RWPE2 (cell line): ENCODE data around the gene ATRAID.
A peak's percentile ranks its signal among the peaks of the same experiment; 100 is the strongest.

Source experiments
- ATAC-seq: fragments of 200-7000 bp; cut with Tn5 transposase; 3 replicates; pipeline ENCODE4 v1.9.1; 2021; ENCODE audit warnings: low read depth
- DNase-seq: peaks from one replicate; pipeline ENCODE4 v3.0.0-alpha.2; 2020; ENCODE audit warnings: low spot score
- H3K27ac ChIP-seq: fragments of 450-650 bp; 2 replicates; pipeline ENCODE4 v1.5.1; 2017; ENCODE audit warnings: mild to moderate bottlenecking; ENCODE audit not compliant: poor library complexity, severe bottlenecking
- H3K27me3 ChIP-seq: fragments of 250-450 bp; sonication (Bioruptor Pico); 2 replicates; pipeline ENCODE4 v1.5.1; 2021; ENCODE audit warnings: mild to moderate bottlenecking, moderate library complexity; ENCODE audit not compliant: insufficient read depth, poor library complexity, severe bottlenecking
- H3K36me3 ChIP-seq: fragments of 250-450 bp; sonication (Bioruptor Pico); 2 replicates; pipeline ENCODE4 v1.5.1; 2020; ENCODE audit warnings: low read depth, mild to moderate bottlenecking, moderate library complexity
- H3K4me1 ChIP-seq: fragments of 250-450 bp; sonication (Bioruptor Pico); 2 replicates; pipeline ENCODE4 v1.5.1; 2021; ENCODE audit warnings: mild to moderate bottlenecking, moderate library complexity; ENCODE audit not compliant: insufficient read depth, poor library complexity, severe bottlenecking
- H3K4me3 ChIP-seq: fragments of 250-450 bp; sonication (Bioruptor Pico); 2 replicates; pipeline ENCODE4 v1.5.1; 2021; ENCODE audit warnings: mild to moderate bottlenecking, moderate library complexity; ENCODE audit not compliant: severe bottlenecking
- H3K9me3 ChIP-seq: fragments of 250-450 bp; sonication (Bioruptor Pico); 2 replicates; pipeline ENCODE4 v1.5.1; 2021; ENCODE audit warnings: mild to moderate bottlenecking, moderate library complexity; ENCODE audit not compliant: severe bottlenecking
- TF ChIP-seq, protein P1 (sequence below): fragments of 450-650 bp; IDR thresholded peaks from one replicate; pipeline ENCODE4 v1.5.1; 2017; ENCODE audit warnings: mild to moderate bottlenecking, moderate library complexity; ENCODE audit not compliant: poor library complexity, severe bottlenecking

The ATRAID gene

DNA sequence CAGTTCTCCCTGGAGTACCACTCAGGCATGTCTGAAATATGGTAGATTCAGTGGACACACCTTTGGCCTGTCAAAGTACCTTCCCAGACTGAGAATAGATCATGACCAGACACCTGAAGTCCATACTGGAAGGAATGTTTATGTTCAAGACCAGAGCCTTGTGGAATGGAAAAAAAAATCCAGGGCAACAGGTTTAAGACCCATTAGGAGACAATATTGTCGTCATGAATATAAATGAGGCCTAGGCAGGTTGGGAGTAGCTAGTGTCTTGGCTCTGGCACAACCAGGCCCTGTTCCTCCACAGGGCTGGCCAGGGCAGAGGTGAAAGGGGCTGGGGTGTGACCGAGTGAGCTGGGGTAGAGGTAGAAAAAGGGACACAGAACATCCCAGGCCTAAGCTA is 13.2 kb upstream of the ATRAID start:
- ATAC-seq, result peak; percentile 17; the same call in 1 of the 3 replicates
- no peak overlapping the region for H3K27ac ChIP-seq
- H3K9me3 ChIP-seq, result no peaks in the 10 kb centered on the region
- TF ChIP-seq, protein P1, sequence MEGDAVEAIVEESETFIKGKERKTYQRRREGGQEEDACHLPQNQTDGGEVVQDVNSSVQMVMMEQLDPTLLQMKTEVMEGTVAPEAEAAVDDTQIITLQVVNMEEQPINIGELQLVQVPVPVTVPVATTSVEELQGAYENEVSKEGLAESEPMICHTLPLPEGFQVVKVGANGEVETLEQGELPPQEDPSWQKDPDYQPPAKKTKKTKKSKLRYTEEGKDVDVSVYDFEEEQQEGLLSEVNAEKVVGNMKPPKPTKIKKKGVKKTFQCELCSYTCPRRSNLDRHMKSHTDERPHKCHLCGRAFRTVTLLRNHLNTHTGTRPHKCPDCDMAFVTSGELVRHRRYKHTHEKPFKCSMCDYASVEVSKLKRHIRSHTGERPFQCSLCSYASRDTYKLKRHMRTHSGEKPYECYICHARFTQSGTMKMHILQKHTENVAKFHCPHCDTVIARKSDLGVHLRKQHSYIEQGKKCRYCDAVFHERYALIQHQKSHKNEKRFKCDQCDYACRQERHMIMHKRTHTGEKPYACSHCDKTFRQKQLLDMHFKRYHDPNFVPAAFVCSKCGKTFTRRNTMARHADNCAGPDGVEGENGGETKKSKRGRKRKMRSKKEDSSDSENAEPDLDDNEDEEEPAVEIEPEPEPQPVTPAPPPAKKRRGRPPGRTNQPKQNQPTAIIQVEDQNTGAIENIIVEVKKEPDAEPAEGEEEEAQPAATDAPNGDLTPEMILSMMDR, result no peak
- no peaks in the 10 kb centered on the region for H3K27me3 ChIP-seq
- no peaks in the 10 kb centered on the region for H3K36me3 ChIP-seq
- no peak overlapping the region for H3K4me3 ChIP-seq
- no peaks in the 10 kb centered on the region for H3K4me1 ChIP-seq
- no peak for DNase-seq

DNA sequence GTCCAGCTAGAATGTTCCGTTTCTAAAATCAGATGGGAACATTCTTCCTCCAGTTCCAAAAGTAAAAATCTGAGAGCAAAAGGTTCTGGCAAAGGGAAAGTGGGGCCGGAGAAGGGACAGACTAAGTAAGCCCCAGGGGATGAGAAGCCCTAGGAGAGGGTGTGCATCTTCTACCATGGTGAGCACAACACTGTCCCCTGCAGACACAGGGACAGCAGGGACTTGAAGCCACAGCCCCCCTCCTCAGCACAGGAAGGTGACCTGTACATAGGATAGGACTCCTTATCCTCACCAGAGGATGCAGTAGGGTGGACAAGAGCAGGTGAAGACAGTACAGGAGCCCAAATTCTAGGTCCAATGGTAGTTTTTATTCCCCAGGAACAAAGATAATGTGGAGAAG is 12.6 kb upstream of the ATRAID start:
- Histone ChIP-seq H3K9me3 (no peaks in the 10 kb centered on the region), H3K27me3 (no peaks in the 10 kb centered on the region), H3K27ac (no peak overlapping the region), H3K4me3 (no peak overlapping the region), H3K4me1 (no peaks in the 10 kb centered on the region), H3K36me3 (no peaks in the 10 kb centered on the region)
- ATAC-seq (no peak), DNase-seq (no peak)
- TF ChIP-seq, protein P1, result no peak

DNA sequence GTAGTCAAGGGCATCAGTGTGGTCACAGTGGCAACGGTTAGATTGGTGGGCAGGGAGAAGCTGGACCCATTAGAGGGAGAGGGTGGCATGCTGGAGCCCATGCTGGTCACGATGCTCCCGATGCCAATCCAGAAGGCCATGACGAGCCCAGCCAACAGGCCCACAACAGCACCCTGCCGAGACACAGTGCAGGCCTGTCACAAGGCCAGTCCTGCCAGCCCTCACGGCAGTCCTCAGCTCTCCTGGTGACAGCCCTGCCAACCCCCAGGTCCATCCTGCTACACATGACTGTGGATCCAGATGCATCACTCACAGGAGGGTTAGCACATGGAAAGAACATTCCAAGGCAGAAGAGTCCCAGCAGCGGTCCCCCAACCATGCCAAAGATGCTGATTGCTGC is 10.2 kb upstream of the ATRAID start:
- ATAC-seq (no peak), DNase-seq (no peak)
- Histone ChIP-seq H3K4me1 (no peaks in the 10 kb centered on the region), H3K27ac (no peak overlapping the region), H3K9me3 (no peaks in the 10 kb centered on the region), H3K27me3 (no peaks in the 10 kb centered on the region), H3K4me3 (no peak overlapping the region), H3K36me3 (peaks cover 5% of the 10 kb centered on the region)
- TF ChIP-seq, protein P1, result no peak

DNA sequence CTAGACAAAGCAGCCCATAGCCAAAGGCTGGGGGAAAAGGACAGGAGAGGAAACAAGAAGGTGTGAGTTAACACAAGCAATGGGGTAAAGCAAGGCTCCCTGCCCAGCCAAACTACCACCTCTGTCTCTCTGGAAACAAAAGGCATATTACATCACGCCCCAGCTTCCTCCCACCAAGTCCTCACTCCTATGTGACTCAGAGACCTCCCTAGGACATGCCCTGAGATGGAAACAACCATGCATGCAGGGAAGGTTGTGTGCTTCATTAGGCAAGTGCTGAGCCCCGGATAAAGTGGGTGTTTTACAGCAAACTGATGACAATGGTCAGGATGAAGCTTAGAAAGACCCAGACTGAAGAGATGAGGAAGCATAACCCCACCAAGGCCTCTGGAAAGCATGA is 9.0 kb upstream of the ATRAID start:
- ATAC-seq (no peak), DNase-seq (no peak)
- Histone ChIP-seq H3K36me3 (peaks cover 10% of the 10 kb centered on the region), H3K4me3 (no peak overlapping the region), H3K9me3 (no peaks in the 10 kb centered on the region), H3K27ac (no peak overlapping the region), H3K4me1 (no peaks in the 10 kb centered on the region), H3K27me3 (no peaks in the 10 kb centered on the region)
- TF ChIP-seq, protein P1, result no peak

DNA sequence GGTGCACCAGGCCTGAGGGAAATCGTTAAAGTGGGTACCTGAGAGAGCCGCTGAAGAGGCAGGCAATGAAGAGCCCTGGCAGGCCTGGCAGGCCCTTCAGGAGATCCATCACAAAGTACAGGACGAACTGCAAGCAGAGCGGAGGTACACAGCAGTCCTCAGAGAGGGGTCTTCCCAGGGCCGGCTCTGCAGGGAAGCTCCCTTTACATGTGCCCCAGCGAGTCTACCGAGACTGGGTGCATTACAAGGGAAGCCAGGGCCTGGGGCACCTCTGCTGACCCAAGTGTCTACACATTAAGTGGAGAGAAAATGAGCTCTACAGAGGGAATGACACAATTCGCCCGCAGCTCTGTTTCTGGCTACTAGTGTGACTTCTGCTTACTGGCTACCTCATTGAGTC is 8.1 kb upstream of the ATRAID start:
- Histone ChIP-seq H3K4me1 (no peaks in the 10 kb centered on the region), H3K27ac (no peak overlapping the region), H3K9me3 (no peaks in the 10 kb centered on the region), H3K36me3 (peaks cover 19% of the 10 kb centered on the region), H3K27me3 (no peaks in the 10 kb centered on the region), H3K4me3 (no peak overlapping the region)
- TF ChIP-seq, protein P1, result no peak
- DNase-seq (no peak), ATAC-seq (no peak)
